Measurements from ENCODE around the gene ITPR1.
A peak's percentile ranks its signal among the peaks of the same experiment; 100 is the strongest.

ITPR1 gene

GRCh38 chr3:4865714-4866113 lies 372.6 kb downstream of the ITPR1 start:
- no peak for TF ChIP-seq ZNF384 (IDR thresholded peaks at IDR 0.05)
- TF ChIP-seq PKNOX1 (IDR thresholded peaks at IDR 0.05) = peak; percentile 95
- no peak for TF ChIP-seq FOXK2 (IDR thresholded peaks at IDR 0.05)
- TF ChIP-seq CTBP1 (IDR thresholded peaks at IDR 0.05; ENCODE audit: borderline replicate concordance) = peak; percentile 42; the same call in 1 of the 2 replicates
- TF ChIP-seq SUZ12 (IDR thresholded peaks at IDR 0.05) = no peak
- no peak for TF ChIP-seq ELF4 (IDR thresholded peaks at IDR 0.05)
- no peak for DNase-seq (ENCODE audit: extremely low spot score)
- CTCF ChIA-PET = no interaction called here
- POLR2A ChIA-PET = interaction anchor here (0.8 kb wide), 1 partner anchor 113 kb away, joined by 5 read pairs; the partner anchor contains the start of gene BHLHE40

DNA sequence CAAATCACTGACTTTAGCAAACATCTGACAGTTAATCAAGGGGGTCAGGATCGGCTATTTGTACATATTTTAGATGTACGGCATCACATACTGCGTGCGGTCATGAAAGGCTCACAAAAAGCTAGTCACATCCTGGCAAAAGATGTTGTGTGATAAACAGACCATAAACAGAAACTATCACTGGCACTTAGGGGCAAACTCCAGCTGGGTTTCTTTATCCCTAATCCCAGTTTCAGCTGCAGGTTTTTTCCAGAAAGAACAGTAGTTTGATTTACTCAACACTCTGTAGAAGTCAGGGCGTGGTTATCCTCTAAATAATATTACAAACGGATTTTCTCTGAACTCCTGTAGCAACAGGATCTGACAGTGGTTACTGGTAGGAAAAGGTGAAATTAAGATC lies 373.7 kb downstream of the ITPR1 start:
- POLR2A ChIA-PET = interaction anchor here (0.9 kb wide), 1 partner anchor 39 kb away, joined by 4 read pairs; no protein-coding TSS in a partner anchor
- CTCF ChIA-PET = interaction anchor here (0.8 kb wide), 1 partner anchor 110 kb away, joined by 3 read pairs; no protein-coding TSS in a partner anchor
- TF ChIP-seq BHLHE40 (IDR thresholded peaks at IDR 0.05; ENCODE audit: borderline replicate concordance) = no peak
- 0 out of 2 replicates have a peak, but pooled peaks have one; percentile 1 for TF ChIP-seq PKNOX1 (IDR thresholded peaks at IDR 0.05)
- TF ChIP-seq TARDBP (IDR thresholded peaks at IDR 0.05) = no peak
- no peak for TF ChIP-seq FOXA1 (IDR thresholded peaks at IDR 0.05)
- DNase-seq (ENCODE audit: extremely low spot score) = no peak

- no peak for TF ChIP-seq FOXM1 (IDR thresholded peaks at IDR 0.05; ENCODE audit: borderline replicate concordance)
- TF ChIP-seq ZNF384 (IDR thresholded peaks at IDR 0.05) = no peak
- TF ChIP-seq SUZ12 (IDR thresholded peaks at IDR 0.05) = no peak
- TF ChIP-seq NFRKB (IDR thresholded peaks at IDR 0.05) = no peak
- TF ChIP-seq BHLHE40 (IDR thresholded peaks at IDR 0.05; ENCODE audit: borderline replicate concordance) = no peak
- no peak for TF ChIP-seq LEF1 (IDR thresholded peaks at IDR 0.05; ENCODE audit: borderline replicate concordance)
- TF ChIP-seq L3MBTL2 (conservative IDR thresholded peaks at IDR 0.05) = no peak
- ChIA-PET POLR2A (no interaction called here), CTCF (interaction anchor here (1.3 kb wide), 1 partner anchor 99 kb away, joined by 3 read pairs; no protein-coding TSS in a partner anchor)
- DNase-seq (ENCODE audit: extremely low spot score) = no peak
Measured at GRCh38 chr3:4877173-4877787, 384.1 kb downstream of the ITPR1 start.

- POLR2A ChIA-PET = no interaction called here
Measured at GRCh38 chr3:4880850-4881249, 387.7 kb downstream of the ITPR1 start.

GRCh38 chr3:4882548-4882947 lies 389.4 kb downstream of the ITPR1 start:
- TF ChIP-seq FOXA1 (IDR thresholded peaks at IDR 0.05) = no peak
- TF ChIP-seq CTBP1 (IDR thresholded peaks at IDR 0.05; ENCODE audit: borderline replicate concordance) = no peak
- TF ChIP-seq BHLHE40 (IDR thresholded peaks at IDR 0.05; ENCODE audit: borderline replicate concordance) = no peak
- TF ChIP-seq SUZ12 (IDR thresholded peaks at IDR 0.05) = no peak
- TF ChIP-seq SP1 (IDR thresholded peaks at IDR 0.05) = no peak
- no peak for TF ChIP-seq TARDBP (IDR thresholded peaks at IDR 0.05)
- TF ChIP-seq HDGF (IDR thresholded peaks at IDR 0.05; ENCODE audit: borderline replicate concordance) = no peak
- no peak for TF ChIP-seq ELF4 (IDR thresholded peaks at IDR 0.05)
- no peak for TF ChIP-seq LEF1 (IDR thresholded peaks at IDR 0.05; ENCODE audit: borderline replicate concordance)
- no peak for TF ChIP-seq FOXK2 (IDR thresholded peaks at IDR 0.05)
- TF ChIP-seq PKNOX1 (IDR thresholded peaks at IDR 0.05) = no peak
- TF ChIP-seq ARNT (IDR thresholded peaks at IDR 0.05) = no peak
- no peak for TF ChIP-seq NFRKB (IDR thresholded peaks at IDR 0.05)
- TF ChIP-seq FOXM1 (IDR thresholded peaks at IDR 0.05; ENCODE audit: borderline replicate concordance) = no peak
- no peak for TF ChIP-seq L3MBTL2 (conservative IDR thresholded peaks at IDR 0.05)
- no peak for TF ChIP-seq ZNF384 (IDR thresholded peaks at IDR 0.05)
- CTCF ChIA-PET = no interaction called here
- no peak for DNase-seq (ENCODE audit: extremely low spot score)
- POLR2A ChIA-PET = interaction anchor here (0.7 kb wide), 1 partner anchor 96 kb away, joined by 4 read pairs; the partner anchor contains the start of gene BHLHE40

More at GRCh38 chr3:4880850-4881249, 387.7 kb downstream of the ITPR1 start:
- TF ChIP-seq CTBP1 (IDR thresholded peaks at IDR 0.05; ENCODE audit: borderline replicate concordance) = no peak
- TF ChIP-seq FOXK2 (IDR thresholded peaks at IDR 0.05) = no peak
- no peak for TF ChIP-seq BHLHE40 (IDR thresholded peaks at IDR 0.05; ENCODE audit: borderline replicate concordance)
- no peak for TF ChIP-seq ZNF384 (IDR thresholded peaks at IDR 0.05)
- TF ChIP-seq ELF4 (IDR thresholded peaks at IDR 0.05) = no peak
- CTCF ChIA-PET = interaction anchor here (0.6 kb wide), 1 partner anchor 11 kb away, joined by 3 read pairs; no protein-coding TSS in a partner anchor
- no peak for DNase-seq (ENCODE audit: extremely low spot score)

GRCh38 chr3:4883011-4883410 lies 389.9 kb downstream of the ITPR1 start:
- no peak for TF ChIP-seq TARDBP (IDR thresholded peaks at IDR 0.05)
- TF ChIP-seq NFRKB (IDR thresholded peaks at IDR 0.05) = no peak
- no peak for TF ChIP-seq ARNT (IDR thresholded peaks at IDR 0.05)
- no peak for TF ChIP-seq PKNOX1 (IDR thresholded peaks at IDR 0.05)
- no peak for TF ChIP-seq HDGF (IDR thresholded peaks at IDR 0.05; ENCODE audit: borderline replicate concordance)
- TF ChIP-seq FOXM1 (IDR thresholded peaks at IDR 0.05; ENCODE audit: borderline replicate concordance) = no peak
- no peak for TF ChIP-seq FOXK2 (IDR thresholded peaks at IDR 0.05)
- TF ChIP-seq FOXA1 (IDR thresholded peaks at IDR 0.05) = no peak
- TF ChIP-seq ELF4 (IDR thresholded peaks at IDR 0.05) = no peak
- TF ChIP-seq L3MBTL2 (conservative IDR thresholded peaks at IDR 0.05) = no peak
- TF ChIP-seq SP1 (IDR thresholded peaks at IDR 0.05) = no peak
- TF ChIP-seq BHLHE40 (IDR thresholded peaks at IDR 0.05; ENCODE audit: borderline replicate concordance) = no peak
- no peak for TF ChIP-seq ZNF384 (IDR thresholded peaks at IDR 0.05)
- no peak for TF ChIP-seq SUZ12 (IDR thresholded peaks at IDR 0.05)
- no peak for TF ChIP-seq LEF1 (IDR thresholded peaks at IDR 0.05; ENCODE audit: borderline replicate concordance)
- no peak for TF ChIP-seq CTBP1 (IDR thresholded peaks at IDR 0.05; ENCODE audit: borderline replicate concordance)
- POLR2A ChIA-PET = no interaction called here
- DNase-seq (ENCODE audit: extremely low spot score) = no peak
- CTCF ChIA-PET = no interaction called here

Measured in HEK293T (cell line).